ENCODE data around the gene CDK5RAP2. TPM values are rescaled to one million over a fixed set of nuclear protein-coding genes. Genes with fewer than 3 reads are reported as not detected.

The CDK5RAP2 gene
- total and polyA plus RNA-seq, 9 of the 15 experiments (the other 6 are each of a cell fraction or from before 2014, with no cell fraction given) = 19.9 to 68.8 (median 42.2) TPM

DNA sequence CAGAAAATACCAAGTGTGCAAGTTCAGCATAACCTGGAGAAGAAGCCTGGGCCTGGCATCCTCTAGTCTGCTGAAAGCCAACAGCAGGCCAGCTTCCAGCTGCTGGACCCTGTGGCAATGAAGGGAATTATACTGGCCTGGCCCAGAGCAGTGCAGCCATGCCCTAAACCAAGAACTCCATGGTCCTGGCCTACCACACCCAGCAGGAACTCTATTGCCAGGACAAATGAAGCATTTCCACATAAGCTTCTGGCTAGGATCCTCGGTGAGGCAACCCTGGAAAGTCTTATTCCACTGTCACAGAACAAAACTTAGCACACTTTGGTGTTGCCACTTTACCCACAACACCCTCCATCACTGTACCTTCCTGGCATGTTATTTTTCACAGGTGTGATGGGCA is 35.5 kb downstream of the CDK5RAP2 start:
- ChIA-PET CTCF (ENCODE audit: low intra/inter-chr PET ratio) (no interaction called here), POLR2A (interaction anchor here (1.1 to 1.7 kb wide), 3 partner anchors 9 to 15 kb away, joined by 3 to 7 read pairs (median 3); no protein-coding TSS in a partner anchor)
- DNase-seq (ENCODE audit: extremely low read depth in 1 of 4, low spot score in 3 of 4) = no peak
- ATAC-seq = no peak
- BruUV-seq (replicated peaks) = no TSS peak
- Histone ChIP-seq H3K27me3 (ENCODE audit: control insufficient read depth in 2 of 2, insufficient read depth in 2 of 2, low read length in 2 of 2) (no peaks in the 10 kb centered on the region), H3K79me2 (ENCODE audit: control insufficient read depth, insufficient read depth, low read length) (no peaks in the 10 kb centered on the region), H3K27ac (ENCODE audit: extremely low read depth, low read depth, low read length) (no peak overlapping the region), H3K4me2 (ENCODE audit: insufficient read depth, low read length) (no peak overlapping the region), H3K4me1 (replicated peaks in 1 of 2; ENCODE audit: control insufficient read depth in 2 of 2, insufficient read depth in 2 of 2, low read length in 2 of 2) (no peaks in the 10 kb centered on the region), H3K9me3 (replicated peaks; ENCODE audit: control insufficient read depth, insufficient read depth, low read depth, low read length) (no peaks in the 10 kb centered on the region), H3K9ac (ENCODE audit: insufficient read depth in 1 of 2, low read depth in 2 of 2, low read length in 2 of 2) (no peak overlapping the region), H3K9me1 (ENCODE audit: control insufficient read depth, insufficient read depth, low read length) (no peaks in the 10 kb centered on the region), H3K36me3 (ENCODE audit: control insufficient read depth, insufficient read depth, low read length) (peaks cover 82% of the 10 kb centered on the region; the same call in 2 of the 3 replicates), H3K4me3 (no peak overlapping the region), H4K20me1 (replicated peaks; ENCODE audit: control insufficient read depth, insufficient read depth, low read length) (peaks cover 4% of the 10 kb centered on the region; the same call in 1 of the 2 replicates), H2AFZ (ENCODE audit: low read depth, low read length) (no peak overlapping the region)
- WGBS (ENCODE audit: insufficient coverage, low coverage, missing lambda C conversion rate) = 92% methylated on average over 1 of the region's 1 CpG
- TF ChIP-seq EP400 (IDR thresholded peaks at IDR 0.05) (no peak), NCOR1 (IDR thresholded peaks at IDR 0.05) (no peak), MYBL2 (IDR thresholded peaks at IDR 0.05; ENCODE audit: low read depth) (no peak), MYBL2 (CRISPR knock-in tag; IDR thresholded peaks at IDR 0.05; ENCODE audit: borderline replicate concordance) (no peak)
- TF ChIP-seq, protein P1, sequence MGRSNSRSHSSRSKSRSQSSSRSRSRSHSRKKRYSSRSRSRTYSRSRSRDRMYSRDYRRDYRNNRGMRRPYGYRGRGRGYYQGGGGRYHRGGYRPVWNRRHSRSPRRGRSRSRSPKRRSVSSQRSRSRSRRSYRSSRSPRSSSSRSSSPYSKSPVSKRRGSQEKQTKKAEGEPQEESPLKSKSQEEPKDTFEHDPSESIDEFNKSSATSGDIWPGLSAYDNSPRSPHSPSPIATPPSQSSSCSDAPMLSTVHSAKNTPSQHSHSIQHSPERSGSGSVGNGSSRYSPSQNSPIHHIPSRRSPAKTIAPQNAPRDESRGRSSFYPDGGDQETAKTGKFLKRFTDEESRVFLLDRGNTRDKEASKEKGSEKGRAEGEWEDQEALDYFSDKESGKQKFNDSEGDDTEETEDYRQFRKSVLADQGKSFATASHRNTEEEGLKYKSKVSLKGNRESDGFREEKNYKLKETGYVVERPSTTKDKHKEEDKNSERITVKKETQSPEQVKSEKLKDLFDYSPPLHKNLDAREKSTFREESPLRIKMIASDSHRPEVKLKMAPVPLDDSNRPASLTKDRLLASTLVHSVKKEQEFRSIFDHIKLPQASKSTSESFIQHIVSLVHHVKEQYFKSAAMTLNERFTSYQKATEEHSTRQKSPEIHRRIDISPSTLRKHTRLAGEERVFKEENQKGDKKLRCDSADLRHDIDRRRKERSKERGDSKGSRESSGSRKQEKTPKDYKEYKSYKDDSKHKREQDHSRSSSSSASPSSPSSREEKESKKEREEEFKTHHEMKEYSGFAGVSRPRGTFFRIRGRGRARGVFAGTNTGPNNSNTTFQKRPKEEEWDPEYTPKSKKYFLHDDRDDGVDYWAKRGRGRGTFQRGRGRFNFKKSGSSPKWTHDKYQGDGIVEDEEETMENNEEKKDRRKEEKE (IDR thresholded peaks at IDR 0.05; ENCODE audit: borderline replicate concordance in 1 of 2, control insufficient read depth in 1 of 2, low read depth in 2 of 2, low read length in 1 of 2) = no peak
- intact Hi-C loops (cut with micrococcal nuclease) = no loop called here
- no peak for FAIRE-seq
- in situ Hi-C loops (cut with MboI) = no loop called here

Measured in K562 (cell line).